Fibroblast of mammary gland (primary cell): Measurements from ENCODE around the gene XYLT1.

Experiments
- DNase-seq: peaks from one replicate; pipeline ENCODE4 v3.0.0-alpha.2; 2010; ENCODE audit warnings: low read depth
- H3K4me3 ChIP-seq: 2 replicates; pipeline ENCODE4 v1.5.1; 2011; ENCODE audit warnings: low read depth, mild to moderate bottlenecking, low read length, moderate library complexity; ENCODE audit not compliant: control insufficient read depth
- CTCF ChIP-seq: conservative IDR thresholded peaks from 2 replicates; pipeline ENCODE4 v1.5.1; 2011; ENCODE audit warnings: low read depth, low read length, inconsistent platforms; ENCODE audit not compliant: control insufficient read depth, insufficient read depth

XYLT1 gene

GRCh38 chr16:17275076-17276009 is 195.4 kb downstream of the XYLT1 start:
- no peak for TF ChIP-seq CTCF
- no peak for DNase-seq
- no peak overlapping the region for H3K4me3 ChIP-seq

- no peak overlapping the region for H3K4me3 ChIP-seq
- DNase-seq: peak; percentile 91
- TF ChIP-seq CTCF: no peak
Measured at GRCh38 chr16:17273142-17273561, 197.6 kb downstream of the XYLT1 start.

- H3K4me3 ChIP-seq: no peak overlapping the region
- no peak for TF ChIP-seq CTCF
- DNase-seq: no peak
Measured at GRCh38 chr16:17272716-17273115, 198.0 kb downstream of the XYLT1 start.

- no peak for DNase-seq
- no peak overlapping the region for H3K4me3 ChIP-seq
- no peak for TF ChIP-seq CTCF
Measured at GRCh38 chr16:17271687-17272086, 199.1 kb downstream of the XYLT1 start.

- no peak for TF ChIP-seq CTCF
- no peak for DNase-seq
- H3K4me3 ChIP-seq: no peak overlapping the region
Measured at GRCh38 chr16:17270683-17271109, 200.1 kb downstream of the XYLT1 start.

GRCh38 chr16:17270111-17270510 is 200.6 kb downstream of the XYLT1 start:
- H3K4me3 ChIP-seq: no peak overlapping the region
- DNase-seq: no peak
- no peak for TF ChIP-seq CTCF

- peak; percentile 50 for DNase-seq
- no peak overlapping the region for H3K4me3 ChIP-seq
- TF ChIP-seq CTCF: no peak
Measured at GRCh38 chr16:17269439-17269838, 201.3 kb downstream of the XYLT1 start.
